ENCODE results near the gene ALMS1.
A peak's percentile ranks its signal among the peaks of the same experiment; 100 is the strongest.
"Not testable (repeated sequence)": the region's sequence is repeated elsewhere in the genome, so short reads cannot be mapped to it uniquely, and the experiment has no call there.

ALMS1 gene

DNA sequence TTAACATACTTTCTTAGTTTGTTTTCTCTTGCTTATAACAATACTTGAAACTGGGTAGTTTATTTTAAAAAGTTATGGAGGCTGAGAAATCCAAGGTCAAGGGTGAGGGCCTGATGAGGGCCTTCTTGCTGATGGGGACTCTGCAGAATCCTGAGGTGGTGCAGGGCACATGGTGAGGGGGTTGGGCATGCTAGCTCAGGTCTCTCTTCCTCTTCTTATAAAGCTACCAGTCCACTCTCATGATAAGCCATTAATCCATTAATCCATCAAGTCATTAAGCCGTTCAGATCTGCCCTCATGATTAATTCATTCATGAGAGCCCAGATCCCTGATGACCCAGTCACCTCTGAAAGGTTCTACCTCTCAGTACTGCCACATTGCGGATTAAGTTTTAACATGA, 21.4 kb downstream of the ALMS1 start:
- DNase-seq: no peak

DNA sequence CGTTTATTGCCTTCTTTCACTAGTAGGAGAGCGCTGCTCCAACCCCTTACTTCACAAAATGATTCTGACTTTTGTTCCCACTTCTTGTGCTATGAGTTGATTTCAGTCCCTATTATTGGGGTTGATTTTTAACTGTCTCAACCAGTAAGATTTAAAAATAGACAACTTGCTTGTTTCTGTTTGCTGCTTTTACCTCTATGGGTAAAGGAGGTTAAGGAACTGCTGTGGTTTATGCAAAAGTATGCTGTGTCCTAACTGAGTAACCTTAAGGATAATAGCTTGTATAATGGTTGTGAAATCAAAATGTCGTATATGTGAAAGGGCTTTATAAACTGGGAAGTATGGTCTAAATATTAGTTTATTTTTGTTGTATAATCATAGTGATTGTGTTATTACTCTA, 22.6 kb downstream of the ALMS1 start:
- no peak for DNase-seq

DNA sequence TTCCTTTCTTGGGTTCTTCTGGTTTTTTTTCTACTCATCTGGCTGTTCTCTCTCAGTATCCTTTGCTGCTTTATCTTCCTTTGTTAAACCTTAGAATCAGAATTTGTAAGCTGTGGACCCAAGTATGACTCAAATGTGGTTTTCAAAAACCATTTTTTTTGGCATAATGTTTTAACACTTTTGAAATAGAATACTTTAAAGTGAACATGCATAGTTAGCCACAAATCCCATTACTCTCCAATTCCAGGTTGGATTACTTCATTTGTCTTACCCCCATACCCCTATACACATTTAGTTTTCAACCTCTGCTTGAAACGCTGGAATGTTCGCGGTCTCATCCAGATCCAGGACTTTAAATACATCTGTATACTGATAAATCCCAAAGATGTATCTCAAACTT, 29.1 kb downstream of the ALMS1 start:
- DNase-seq: no peak

DNA sequence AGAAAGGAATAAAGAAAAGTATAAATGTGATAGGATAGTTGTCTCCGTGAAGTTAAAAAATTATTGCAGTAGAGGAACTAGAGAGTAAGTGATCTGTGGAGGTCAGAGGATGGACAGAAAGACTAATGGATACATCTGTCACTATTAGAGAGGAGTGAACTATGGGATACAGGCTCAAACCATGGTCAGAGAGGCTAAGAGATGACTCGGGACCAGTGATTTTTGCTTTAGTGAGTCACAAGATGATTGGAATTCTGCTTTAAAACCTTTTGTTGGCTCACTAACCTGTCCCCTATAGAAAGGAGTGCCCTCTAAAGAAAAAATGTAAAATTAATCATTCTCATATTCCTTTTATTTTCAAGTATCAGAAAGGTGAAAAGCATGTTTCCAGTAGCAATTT, 30.3 kb downstream of the ALMS1 start:
- no peak for DNase-seq

DNA sequence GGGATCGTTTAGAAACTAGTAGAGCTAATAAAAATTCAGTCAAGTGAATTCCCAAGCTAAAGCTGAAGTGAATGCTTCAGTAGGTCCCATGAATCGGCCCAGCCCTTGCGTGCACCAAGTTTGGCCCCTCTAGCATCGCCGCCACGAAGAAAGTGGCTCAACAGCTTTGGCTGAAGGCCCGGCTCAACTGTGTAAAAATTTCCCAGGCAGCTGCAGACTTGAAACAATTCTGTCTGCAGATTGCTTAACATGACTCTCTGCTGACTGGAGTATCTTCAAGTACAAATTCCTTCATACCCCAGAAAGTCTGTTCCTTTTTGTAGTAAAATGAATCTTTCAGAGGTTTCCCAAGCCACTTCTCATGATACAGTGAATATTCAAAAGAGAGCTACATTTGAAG, 32.7 kb downstream of the ALMS1 start:
- DNase-seq: no peak

DNA sequence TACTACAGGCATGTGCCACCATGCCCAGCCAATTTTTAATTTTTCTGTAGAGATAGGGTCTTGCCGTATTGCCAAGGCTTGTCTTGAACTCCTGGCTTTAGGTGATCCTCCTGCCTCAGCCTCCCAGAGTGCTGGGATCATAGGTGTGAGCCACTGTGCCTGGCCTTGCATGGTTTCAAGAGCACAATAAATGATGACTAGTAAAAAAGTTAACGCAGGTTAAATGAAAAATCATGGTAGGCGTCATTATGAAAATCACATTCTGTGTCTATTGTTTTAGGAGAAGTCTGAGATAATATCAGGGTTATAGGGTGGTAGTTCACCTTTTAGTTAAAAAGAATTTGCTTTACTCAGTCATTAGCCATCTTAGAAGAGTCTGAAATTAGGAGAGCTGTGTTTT, 38.3 kb downstream of the ALMS1 start:
- no peak for DNase-seq

DNA sequence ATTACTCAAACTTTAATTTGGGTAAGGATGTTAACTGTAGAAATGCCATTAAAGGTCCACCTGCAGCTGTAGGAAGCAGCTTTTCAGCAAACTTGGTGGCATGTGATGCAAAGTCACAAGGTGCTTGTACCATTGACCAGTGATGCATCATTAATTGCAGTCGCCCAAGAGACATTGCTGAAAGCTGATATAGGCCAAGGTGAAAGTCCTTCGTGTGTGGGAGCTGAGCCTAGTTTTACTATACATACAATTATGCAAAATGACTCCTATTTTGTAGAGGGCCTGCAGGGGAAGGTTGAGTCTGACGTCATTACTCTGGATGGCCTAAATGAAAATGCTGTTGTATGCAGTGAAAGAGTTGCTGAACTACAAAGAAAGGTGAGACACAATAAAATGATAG, 40.5 kb downstream of the ALMS1 start:
- DNase-seq: no peak

DNA sequence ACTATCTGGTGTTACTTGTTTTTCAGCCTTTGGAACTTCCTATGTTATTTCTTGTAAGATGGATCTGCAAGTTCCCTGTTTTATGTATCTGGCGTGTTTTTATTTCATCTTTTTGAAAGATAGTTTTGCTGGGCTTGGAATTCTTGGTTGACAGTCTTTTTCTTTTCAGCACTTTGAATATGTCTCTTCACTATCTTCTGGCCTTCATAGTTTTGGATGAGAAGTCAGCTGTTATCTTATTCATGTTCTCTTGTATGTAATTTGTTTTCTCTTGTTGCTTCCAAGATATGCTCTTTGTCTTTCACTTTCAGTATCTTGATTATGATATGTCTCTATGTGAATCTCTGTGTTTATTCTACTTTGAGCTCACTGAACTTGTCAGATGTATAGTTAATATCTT, 50.4 kb downstream of the ALMS1 start:
- DNase-seq: no peak

DNA sequence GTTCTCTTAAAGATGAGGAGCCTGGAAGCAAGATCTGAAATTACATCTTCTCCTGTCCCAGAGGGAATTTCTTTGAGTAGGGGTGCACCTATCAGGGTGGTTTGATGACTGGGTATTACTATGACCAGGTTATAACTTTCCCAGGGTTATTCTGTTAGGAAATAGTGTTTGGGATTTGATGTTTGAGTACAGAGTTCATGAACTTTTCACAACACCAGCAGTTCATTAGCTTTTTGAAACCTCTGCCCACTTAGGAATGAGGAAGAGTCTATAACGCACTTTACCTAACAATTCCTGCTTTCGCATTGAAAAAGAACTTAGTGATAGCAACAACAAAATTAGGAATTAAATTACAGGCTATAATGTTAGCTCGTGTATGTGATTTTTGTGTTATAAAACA, 58.6 kb downstream of the ALMS1 start:
- no peak for DNase-seq

DNA sequence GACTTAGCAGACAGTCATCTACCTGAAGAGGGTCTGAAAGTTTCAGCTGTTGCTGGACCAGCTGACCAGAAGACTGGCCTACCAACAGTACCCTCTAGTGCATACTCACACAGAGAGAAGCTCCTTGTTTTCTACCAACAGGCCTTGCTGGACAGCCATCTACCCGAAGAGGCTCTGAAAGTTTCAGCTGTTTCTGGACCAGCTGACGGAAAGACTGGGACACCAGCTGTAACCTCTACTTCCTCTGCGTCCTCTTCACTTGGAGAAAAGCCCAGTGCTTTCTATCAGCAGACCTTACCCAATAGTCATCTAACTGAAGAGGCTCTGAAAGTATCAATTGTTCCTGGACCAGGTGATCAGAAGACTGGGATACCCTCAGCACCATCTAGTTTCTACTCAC, 63.2 kb downstream of the ALMS1 start:
- DNase-seq: no peak

DNA sequence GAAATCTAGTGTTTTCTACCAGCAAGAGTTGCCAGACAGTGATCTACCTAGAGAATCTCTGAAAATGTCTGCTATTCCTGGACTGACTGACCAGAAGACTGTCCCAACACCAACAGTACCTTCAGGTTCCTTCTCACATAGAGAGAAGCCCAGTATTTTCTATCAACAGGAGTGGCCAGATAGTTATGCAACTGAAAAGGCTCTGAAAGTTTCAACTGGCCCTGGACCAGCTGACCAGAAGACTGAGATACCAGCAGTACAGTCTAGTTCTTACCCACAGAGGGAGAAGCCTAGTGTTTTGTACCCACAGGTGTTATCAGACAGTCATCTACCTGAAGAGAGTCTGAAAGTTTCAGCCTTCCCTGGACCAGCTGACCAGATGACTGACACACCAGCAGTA, 63.8 kb downstream of the ALMS1 start:
- no peak for DNase-seq

DNA sequence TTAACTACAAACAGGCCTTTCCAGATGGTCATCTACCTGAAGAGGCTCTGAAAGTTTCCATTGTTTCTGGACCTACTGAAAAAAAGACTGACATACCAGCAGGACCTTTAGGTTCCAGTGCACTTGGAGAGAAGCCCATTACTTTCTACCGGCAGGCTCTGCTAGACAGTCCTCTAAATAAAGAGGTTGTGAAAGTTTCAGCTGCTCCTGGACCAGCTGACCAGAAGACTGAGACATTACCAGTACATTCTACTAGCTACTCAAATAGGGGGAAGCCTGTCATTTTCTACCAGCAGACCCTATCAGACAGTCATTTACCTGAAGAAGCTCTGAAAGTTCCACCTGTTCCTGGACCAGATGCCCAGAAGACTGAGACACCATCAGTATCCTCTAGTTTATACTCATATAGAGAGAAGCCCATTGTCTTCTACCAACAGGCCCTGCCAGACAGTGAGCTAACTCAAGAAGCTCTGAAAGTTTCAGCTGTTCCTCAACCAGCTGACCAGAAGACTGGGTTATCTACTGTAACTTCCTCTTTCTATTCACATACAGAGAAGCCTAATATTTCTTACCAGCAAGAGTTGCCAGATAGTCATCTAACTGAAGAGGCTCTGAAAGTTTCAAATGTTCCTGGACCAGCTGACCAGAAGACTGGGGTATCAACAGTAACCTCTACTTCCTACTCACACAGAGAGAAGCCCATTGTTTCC, 65.8 kb downstream of the ALMS1 start:
- peak; percentile 16 for DNase-seq

DNA sequence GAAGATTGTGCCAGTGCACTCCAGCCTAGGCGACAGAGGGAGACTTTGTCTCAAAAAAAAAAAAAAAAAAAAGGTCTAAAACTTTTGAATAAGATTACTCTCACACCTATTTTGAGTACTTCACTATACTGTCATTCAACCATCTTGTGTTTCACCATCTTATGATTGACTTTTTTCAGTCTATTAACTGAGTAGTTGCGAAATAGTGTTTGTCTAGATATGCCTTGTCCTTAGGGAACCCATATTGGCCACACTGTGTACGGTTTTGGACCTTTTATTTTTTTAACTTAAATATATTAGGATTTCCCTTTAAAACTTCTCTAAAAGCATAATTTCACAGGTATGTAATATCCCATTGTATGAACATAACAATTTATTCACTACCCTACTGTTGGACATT, 72.3 kb downstream of the ALMS1 start:
- no peak for DNase-seq

DNA sequence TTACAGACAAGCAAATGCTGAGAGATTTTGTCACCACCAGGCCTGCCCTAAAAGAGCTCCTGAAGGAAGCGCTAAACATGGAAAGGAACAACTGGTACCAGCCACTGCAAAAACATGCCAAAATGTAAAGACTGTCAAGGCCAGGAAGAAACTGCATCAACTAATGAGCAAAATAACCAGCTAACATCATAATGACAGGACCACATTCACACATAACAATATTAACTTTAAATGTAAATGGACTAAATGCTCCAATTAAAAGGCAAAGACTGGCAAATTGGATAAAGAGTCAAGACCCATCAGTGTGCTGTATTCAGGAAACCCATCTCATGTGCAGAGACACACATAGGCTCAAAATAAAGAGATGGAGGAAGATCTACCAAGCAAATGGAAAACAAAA, 76.8 kb downstream of the ALMS1 start:
- not testable (repeated sequence) for DNase-seq

DNA sequence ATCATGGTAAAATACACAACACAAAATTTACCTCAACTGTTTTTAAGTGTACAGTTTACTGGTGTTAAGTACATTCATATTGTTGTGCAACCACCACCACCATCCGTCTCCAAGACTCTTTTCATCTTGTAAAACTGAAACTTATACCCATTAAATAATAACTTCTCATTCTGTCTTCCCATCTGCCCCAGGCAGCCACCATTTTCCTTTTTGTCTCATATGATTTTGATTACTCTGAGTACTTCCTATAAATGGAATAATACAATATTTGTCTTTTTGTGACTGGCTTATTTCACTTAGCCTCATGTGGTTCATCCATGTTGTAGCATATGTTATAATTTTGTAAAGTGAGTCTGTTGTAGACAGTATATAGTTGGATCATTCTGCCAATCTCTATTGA, 82.7 kb downstream of the ALMS1 start:
- no peak for DNase-seq

DNA sequence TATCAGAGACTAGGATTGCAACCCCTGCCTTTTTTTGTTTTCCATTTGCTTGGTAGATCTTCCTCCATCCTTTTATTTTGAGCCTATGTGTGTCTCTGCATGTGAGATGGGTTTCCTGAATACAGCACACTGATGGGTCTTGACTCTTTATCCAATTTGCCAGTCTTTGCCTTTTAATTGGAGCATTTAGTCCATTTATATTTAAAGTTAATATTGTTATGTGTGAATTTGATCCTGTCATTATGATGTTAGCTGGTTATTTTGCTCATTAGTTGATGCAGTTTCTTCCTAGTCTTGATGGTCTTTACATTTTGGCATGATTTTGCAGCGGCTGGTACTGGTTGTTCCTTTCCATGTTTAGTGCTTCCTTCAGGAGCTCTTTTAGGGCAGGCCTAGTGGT, 98.2 kb downstream of the ALMS1 start:
- DNase-seq: not testable (repeated sequence)

DNA sequence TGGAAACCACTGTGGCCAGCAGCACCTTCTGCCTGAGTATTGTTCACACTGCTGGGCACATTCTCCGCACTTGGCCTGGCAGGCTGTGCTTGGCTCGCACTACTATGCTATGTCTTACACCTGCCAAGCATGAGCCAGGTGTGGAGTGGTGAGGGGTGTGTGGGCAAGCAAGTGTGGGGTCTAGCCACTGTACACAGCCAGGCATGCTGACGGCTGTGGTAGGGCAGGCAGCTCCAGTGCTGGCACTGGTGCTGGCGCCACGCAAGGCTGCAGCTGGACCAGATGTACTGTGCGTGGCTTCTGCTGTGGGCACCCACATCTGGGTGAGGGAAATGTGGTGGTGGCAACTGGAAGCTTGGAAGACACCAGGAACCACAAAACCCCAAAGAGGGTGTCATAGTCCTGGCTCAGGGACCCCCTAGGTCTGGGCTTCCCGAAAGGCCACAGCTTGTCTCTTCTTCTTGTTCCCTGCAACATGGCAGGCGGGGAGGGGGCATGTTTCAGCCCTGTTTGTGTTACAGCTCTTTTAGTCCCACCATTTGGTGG, 101.5 kb downstream of the ALMS1 start:
- no peak for DNase-seq

DNA sequence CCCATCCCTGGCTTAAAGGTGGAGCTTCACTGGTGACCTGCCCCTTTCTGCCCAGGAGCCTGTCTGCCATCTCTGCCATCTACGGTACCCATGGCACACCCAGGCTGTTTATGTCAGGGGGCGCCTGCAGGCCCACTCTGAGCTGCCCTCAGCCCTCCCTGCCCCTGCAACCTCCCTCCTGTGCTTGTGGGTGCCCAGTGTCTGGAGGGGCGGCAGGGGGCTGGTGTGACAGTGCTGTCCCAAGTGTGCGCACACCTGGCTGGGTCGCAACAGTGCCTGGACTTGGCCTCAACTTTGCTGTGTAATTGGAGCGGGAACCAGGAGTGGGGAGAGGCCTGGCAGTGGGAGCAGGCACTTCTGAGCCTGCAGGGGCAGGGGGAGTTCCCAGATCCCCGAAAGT, 102.4 kb downstream of the ALMS1 start:
- no peak for DNase-seq

DNA sequence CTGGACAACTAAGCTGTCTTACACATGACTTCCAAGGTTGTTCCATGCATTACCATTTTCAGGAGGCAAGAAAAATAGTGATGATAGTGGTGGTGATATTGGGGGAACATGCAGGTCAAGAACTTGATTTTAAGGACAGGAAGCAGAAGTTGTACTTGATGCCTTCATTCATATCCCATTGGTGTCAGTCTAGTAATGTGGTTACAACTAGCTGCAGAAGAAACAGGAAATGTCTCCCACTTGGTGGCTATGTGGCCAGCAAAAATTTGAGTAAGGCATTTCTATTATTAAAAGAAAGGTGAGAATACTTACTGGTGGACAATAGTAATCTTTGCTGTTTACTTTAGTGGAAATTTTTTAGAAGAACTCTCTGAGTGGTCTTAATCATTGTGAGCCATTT, 103.4 kb downstream of the ALMS1 start:
- DNase-seq: no peak

DNA sequence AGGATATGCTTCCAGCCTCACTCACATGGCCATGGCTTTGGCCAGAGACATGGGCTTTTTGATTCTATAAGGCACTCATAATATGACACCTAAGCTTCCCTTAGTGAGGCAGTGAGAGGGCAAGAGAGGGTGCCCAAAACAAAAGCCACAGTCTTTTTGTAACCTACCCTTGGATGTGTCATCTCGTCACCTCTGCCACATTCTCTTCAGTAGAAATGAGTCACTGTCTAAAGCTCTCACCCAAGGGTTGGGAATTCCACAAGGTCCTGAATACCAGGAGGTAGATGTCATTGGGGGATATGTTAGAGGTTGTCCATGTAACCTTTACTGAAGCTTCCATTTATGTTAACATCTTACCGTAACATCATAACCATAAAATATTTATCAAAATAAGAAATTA, 108.4 kb downstream of the ALMS1 start:
- DNase-seq: no peak

DNA sequence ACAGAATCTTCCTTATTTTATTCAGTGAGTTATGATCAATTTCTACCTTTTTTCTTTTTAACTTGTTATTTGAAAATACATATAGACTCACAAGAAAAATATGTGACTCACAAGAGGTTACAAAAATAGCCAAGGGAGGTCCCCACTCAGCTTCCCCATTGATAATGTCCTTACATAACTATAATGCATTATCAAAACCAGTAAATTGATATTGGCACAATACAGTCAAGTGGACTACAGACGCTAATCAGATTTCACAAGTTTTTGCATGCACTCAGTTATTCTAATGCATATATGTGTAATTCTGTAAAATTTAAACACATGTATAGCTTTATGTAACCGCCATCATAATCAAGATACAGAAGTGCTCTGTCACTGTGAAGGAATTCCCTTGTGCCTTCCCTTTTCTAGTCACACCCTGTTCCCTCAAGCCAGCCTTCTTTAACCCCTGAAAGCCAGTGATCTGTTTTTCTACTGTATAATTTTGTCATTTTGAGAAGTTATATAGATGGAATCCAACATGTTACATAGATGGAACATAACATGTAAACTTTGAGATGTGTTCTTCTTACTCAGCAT, 118.4 kb downstream of the ALMS1 start:
- DNase-seq: peak; percentile 1

DNA sequence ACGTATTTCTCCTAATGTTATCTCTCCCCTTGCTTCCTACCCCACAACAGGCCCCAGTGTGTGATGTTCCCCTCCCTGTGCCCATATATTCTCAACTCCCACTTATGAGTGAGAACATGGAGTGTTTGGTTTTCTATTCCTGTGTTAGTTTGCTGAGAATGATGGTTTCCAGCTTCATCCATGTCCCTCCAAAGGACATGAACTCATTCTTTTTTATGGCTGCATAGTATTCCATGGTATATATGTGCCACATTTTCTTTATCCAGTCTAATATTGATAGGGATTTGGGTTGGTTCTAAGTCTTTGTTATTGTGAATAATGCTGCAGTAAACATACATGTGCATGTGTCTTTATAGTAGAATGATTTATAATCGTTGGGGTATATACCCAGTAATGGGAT, 119.2 kb downstream of the ALMS1 start:
- DNase-seq: not testable (repeated sequence)

DNA sequence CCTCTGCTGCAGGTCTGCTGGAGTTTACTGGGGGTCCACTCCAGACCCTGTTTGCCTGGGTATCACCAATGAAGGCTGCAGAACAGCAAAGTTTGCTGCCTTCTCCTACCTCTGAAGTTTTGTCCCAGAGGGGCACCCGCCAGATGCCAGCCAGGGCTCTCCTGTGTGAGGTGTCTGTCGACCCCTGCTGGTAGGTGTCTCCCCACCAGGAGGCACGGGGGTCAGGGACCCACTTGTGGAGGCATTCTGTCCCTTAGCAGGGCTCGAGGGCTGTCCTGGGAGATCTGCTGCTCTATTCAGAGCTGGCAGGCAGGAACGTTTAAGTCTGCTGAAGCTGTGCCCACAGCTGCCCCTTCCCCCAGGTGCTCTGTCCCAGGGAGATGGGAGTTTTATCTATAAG, 124.8 kb downstream of the ALMS1 start:
- DNase-seq: not testable (repeated sequence)

DNA sequence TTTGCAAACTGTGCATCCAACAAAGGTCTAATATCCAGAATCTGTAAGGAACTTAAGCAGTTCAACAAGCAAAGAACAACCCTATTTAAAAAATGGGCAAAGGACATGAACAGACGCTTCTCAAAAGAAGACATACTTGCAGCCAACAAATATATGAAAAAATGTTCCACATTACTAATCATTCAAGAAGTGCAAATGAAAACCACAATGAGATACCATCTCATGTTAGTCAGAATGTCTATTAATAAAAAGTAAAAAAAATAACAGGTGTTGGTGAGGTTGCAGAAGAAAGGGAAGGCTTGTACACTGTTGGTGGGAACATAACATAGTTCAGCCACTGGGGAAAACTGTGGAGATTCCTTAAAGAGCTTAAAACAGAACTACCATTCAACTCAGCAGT, 130.4 kb downstream of the ALMS1 start:
- DNase-seq: no peak

DNA sequence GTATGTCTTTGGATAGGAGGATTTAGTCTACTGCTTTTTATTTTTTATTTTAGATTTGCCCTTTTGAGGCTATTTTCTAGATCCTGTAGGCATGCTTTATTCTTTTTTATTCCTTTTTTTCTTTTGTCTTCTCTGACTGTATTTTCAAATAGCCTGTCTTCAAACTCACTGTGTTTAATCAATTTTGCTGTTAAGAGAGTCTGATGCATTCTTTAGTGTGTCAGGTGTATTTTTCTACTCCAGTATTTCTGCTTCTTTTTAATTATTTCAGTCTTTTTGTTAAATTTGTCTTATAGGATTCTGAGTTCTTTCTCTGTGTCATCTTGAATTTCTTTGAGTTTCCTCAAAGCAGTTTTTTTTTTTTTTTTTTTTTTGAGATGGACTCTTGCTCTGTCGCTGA, 143.1 kb downstream of the ALMS1 start:
- no peak for DNase-seq
